HCT116 (cell line): Measurements from ENCODE around the gene PHKG2. TPM values are rescaled to one million over a fixed set of nuclear protein-coding genes. Genes with fewer than 3 reads are reported as not detected.

Experiments used
- ATAC-seq: fragments of 200-7000 bp; cut with Tn5 transposase; 2 replicates; pipeline ENCODE4 v1.9.1; 2020; ENCODE audit warnings: mild to moderate bottlenecking, moderate library complexity
- Bru-seq: library from RNA; stranded (reverse); fragments of 400-500 nt; gene quantifications from one replicate; lab custom pipeline; 2021; lab: Mats Ljungman, UMichigan
- BruChase-seq, 2 experiments: library from RNA; stranded (reverse); fragments of 400-500 nt; gene quantifications; one replicate each; lab custom pipeline; 2021; lab: Mats Ljungman, UMichigan
- BruUV-seq: library from RNA; stranded (reverse); fragments of 400-500 nt; replicated peaks from 2 replicates; lab custom pipeline; 2021; lab: Mats Ljungman, UMichigan
- CTCF ChIA-PET: fragments of 300-600 bp; sonication (Branson Sonifier 250); formaldehyde crosslinking; loops from one replicate; lab custom pipeline; 2021; ENCODE audit warnings: antibody characterized with exemption; lab: Charles Lee
- POLR2A ChIA-PET: fragments of 300-600, 350-600 bp; sonication (Branson Sonifier 250); formaldehyde crosslinking; loops from one replicate; lab custom pipeline; 2021; ENCODE audit warnings: antibody characterized with exemption; lab: Charles Lee
- RAD21 ChIA-PET, 2 experiments: fragments of 300-600 bp; sonication (Branson Sonifier 250); formaldehyde crosslinking; loops; one replicate each; lab custom pipeline; 2023; ENCODE audit warnings: low total read pairs in 2 of 2; ENCODE audit not compliant: uncharacterized antibody in 2 of 2, unreplicated experiment in 2 of 2, low non-redundant PET in 1 of 2; lab: Charles Lee
- DNase-seq: peaks from one replicate; pipeline ENCODE4 v3.0.0-alpha.2; 2010; ENCODE audit warnings: low read depth, low spot score
- H2AFZ ChIP-seq: fragments of 200-600 bp; shearing (Covaris generic), sonication (generic); 2 replicates; pipeline ENCODE4 v1.6.1; 2017; ENCODE audit warnings: low read depth, mixed run types, mixed read lengths, antibody characterized with exemption, low read length; ENCODE audit not compliant: poor library complexity, severe bottlenecking
- H3K27ac ChIP-seq: 2 replicates; pipeline ENCODE4 v1.5.1; 2012; ENCODE audit warnings: low read depth, low read length
- H3K27me3 ChIP-seq: fragments of 200-600 bp; sonication (generic); 2 replicates; pipeline ENCODE4 v1.6.1; 2016; ENCODE audit warnings: mixed run types, low read length, mixed read lengths; ENCODE audit not compliant: insufficient read depth
- H3K36me3 ChIP-seq, 2 experiments: fragments of 200-500 bp in 1 of 2; fragments of 200-600 bp in 1 of 2; sonication (Bioruptor generic) in 1 of 2; sonication (generic) in 1 of 2; 2 replicates each; pipeline versions ENCODE4 v1.5.1 to v1.6.1; 2014 to 2016; ENCODE audit warnings: low read length in 2 of 2, inconsistent platforms in 1 of 2, mixed read lengths in 1 of 2, mixed run types in 1 of 2; ENCODE audit not compliant: insufficient read depth in 2 of 2, control insufficient read depth in 1 of 2
- H3K4me1 ChIP-seq, 2 experiments: fragments of 200-600 bp in 1 of 2; sonication (generic) in 1 of 2; 2 replicates each; pipeline versions ENCODE4 v1.5.1 to v1.6.1; 2012 to 2017; ENCODE audit warnings: low read length in 2 of 2, inconsistent platforms in 1 of 2, mild to moderate bottlenecking in 1 of 2, mixed read lengths in 1 of 2, mixed run types in 1 of 2, moderate library complexity in 1 of 2; ENCODE audit not compliant: insufficient read depth in 2 of 2, control insufficient read depth in 1 of 2
- H3K4me2 ChIP-seq: fragments of 200-600 bp; sonication (generic); 2 replicates; pipeline ENCODE4 v1.6.1; 2017; ENCODE audit warnings: mixed run types, low read length, mixed read lengths
- H3K4me3 ChIP-seq, 2 experiments: fragments of 200-600 bp in 1 of 2; sonication (generic) in 1 of 2; replicated peaks in 1 of 2; 2 replicates each; pipeline ENCODE4 v1.5.1; 2011 to 2016; ENCODE audit warnings: low read length in 2 of 2, control low read depth in 1 of 2, low read depth in 1 of 2, mild to moderate bottlenecking in 1 of 2, mixed read lengths in 1 of 2, mixed run types in 1 of 2
- H3K79me2 ChIP-seq: fragments of 200-600 bp; sonication (generic); 2 replicates; pipeline ENCODE4 v1.6.1; 2017; ENCODE audit warnings: mild to moderate bottlenecking, mixed run types, low read length, moderate library complexity, mixed read lengths; ENCODE audit not compliant: insufficient read depth
- H3K9ac ChIP-seq: fragments of 200-600 bp; sonication (generic); 2 replicates; pipeline ENCODE4 v1.6.1; 2016; ENCODE audit warnings: low read length, mixed read lengths
- H3K9me2 ChIP-seq: fragments of 200-600 bp; sonication (generic), shearing (Covaris generic); 2 replicates; pipeline ENCODE4 v1.6.1; 2017; ENCODE audit warnings: mixed run types, mild to moderate bottlenecking, moderate library complexity; ENCODE audit not compliant: insufficient read depth
- H3K9me3 ChIP-seq, 2 experiments: fragments of 200-500 bp in 1 of 2; fragments of 200-600 bp in 1 of 2; sonication (Bioruptor generic) in 1 of 2; sonication (generic) in 1 of 2; 2 replicates each; pipeline ENCODE4 v1.6.1; 2014 to 2017; ENCODE audit warnings: low read length in 2 of 2, mixed read lengths in 2 of 2, inconsistent platforms in 1 of 2, low read depth in 1 of 2, mild to moderate bottlenecking in 1 of 2, mixed run types in 1 of 2, moderate library complexity in 1 of 2; ENCODE audit not compliant: control insufficient read depth in 1 of 2, insufficient read depth in 1 of 2
- H4K20me1 ChIP-seq: fragments of 200-600 bp; sonication (generic), shearing (Covaris generic); 2 replicates; pipeline ENCODE4 v1.6.1; 2017; ENCODE audit warnings: mixed run types, mild to moderate bottlenecking, moderate library complexity; ENCODE audit not compliant: insufficient read depth
- CBX3 ChIP-seq: IDR thresholded peaks from 2 replicates; pipeline ENCODE4 v1.6.1; 2012; ENCODE audit warnings: low read depth
- CEBPB ChIP-seq: IDR thresholded peaks from 2 replicates; pipeline ENCODE4 v1.6.1; 2012; ENCODE audit warnings: low read depth
- ELF1 ChIP-seq: IDR thresholded peaks from 2 replicates; pipeline ENCODE4 v1.6.1; 2012; ENCODE audit warnings: low read depth, borderline replicate concordance
- EZH2 ChIP-seq: fragments of 200-600 bp; sonication (generic); IDR thresholded peaks from 2 replicates; pipeline ENCODE4 v1.6.1; 2017; ENCODE audit warnings: antibody characterized with exemption, mixed run types
- EZH2phosphoT487 ChIP-seq: fragments of 200-600 bp; IDR thresholded peaks from 2 replicates; pipeline ENCODE4 v1.6.1; 2018; ENCODE audit warnings: antibody characterized with exemption, borderline replicate concordance
- FOSL1 ChIP-seq: IDR thresholded peaks from 2 replicates; pipeline ENCODE4 v1.6.1; 2012; ENCODE audit warnings: low read depth
- JUND ChIP-seq: IDR thresholded peaks from 2 replicates; pipeline ENCODE4 v1.6.1; 2012
- POLR2A ChIP-seq: IDR thresholded peaks from 2 replicates; pipeline ENCODE4 v1.7.0; 2011; ENCODE audit warnings: borderline replicate concordance; ENCODE audit not compliant: insufficient read depth, insufficient read length; ENCODE audit errors: extremely low read depth
- RAD21 ChIP-seq: IDR thresholded peaks from 2 replicates; pipeline ENCODE4 v1.6.1; 2012; ENCODE audit warnings: low read depth, mild to moderate bottlenecking
- SIN3A ChIP-seq: IDR thresholded peaks from 2 replicates; pipeline ENCODE4 v1.6.1; 2012; ENCODE audit warnings: low read depth
- SRF ChIP-seq: IDR thresholded peaks from 2 replicates; pipeline ENCODE4 v1.6.1; 2012; ENCODE audit warnings: low read depth
- TCF7L2 ChIP-seq: IDR thresholded peaks from 2 replicates; pipeline ENCODE4 v1.7.0; 2011; ENCODE audit warnings: borderline replicate concordance, inconsistent platforms; ENCODE audit not compliant: insufficient read depth, insufficient read length; ENCODE audit errors: extremely low read depth
- YY1 ChIP-seq: IDR thresholded peaks from 2 replicates; pipeline ENCODE4 v1.6.1; 2011; ENCODE audit warnings: low read length, low read depth, moderate library complexity, mild to moderate bottlenecking; ENCODE audit not compliant: insufficient replicate concordance; ENCODE audit errors: extremely low read depth
- ZFX ChIP-seq: fragments of 450-650 bp; IDR thresholded peaks from 2 replicates; pipeline ENCODE4 v1.6.1; 2017
- ZNF274 ChIP-seq: fragments of 200-500 bp; sonication (Bioruptor generic); IDR thresholded peaks from 2 replicates; pipeline ENCODE4 v1.6.1; 2014; ENCODE audit warnings: mild to moderate bottlenecking, low read depth, low read length, inconsistent platforms
- intact Hi-C: fragments of 100-400 bp; cut with micrococcal nuclease; formaldehyde crosslinking; loops from 2 replicates; pipeline ENCODE4 v1.10.0; 2022
- long read RNA-seq: library from polyadenylated mRNA; unstranded; transcript quantifications from one replicate; pipeline ENCODE4 v2.0.0, GENCODE V29; 2021; ENCODE audit not compliant: unreplicated experiment
- polyA plus RNA-seq: library from polyadenylated mRNA; unstranded; fragments of >200 nt; gene quantifications from 2 replicates; pipeline ENCODE4 v1.2.1, GENCODE V29; 2012; ENCODE audit warnings: missing spikeins
- total RNA-seq: library from RNA; stranded (reverse); gene quantifications from one replicate; pipeline ENCODE4 v1.2.1, GENCODE V29; 2021; ENCODE audit not compliant: unreplicated experiment
- TF ChIP-seq, protein P1 (sequence below): IDR thresholded peaks from 2 replicates; pipeline ENCODE4 v1.6.1; 2012
- TF ChIP-seq, protein P2 (sequence below): IDR thresholded peaks from 2 replicates; pipeline ENCODE4 v1.6.1; 2012; ENCODE audit warnings: low read depth
- TF ChIP-seq, protein P3 (sequence below), 3 experiments: fragments of 200-600 bp in 1 of 3; sonication (generic) in 1 of 3; IDR thresholded peaks in 2 of 3; conservative IDR thresholded peaks in 1 of 3; 2 replicates each; pipeline ENCODE4 v1.5.1; 2012 to 2017; ENCODE audit warnings: low read depth in 2 of 3, low read length in 2 of 3, antibody characterized with exemption in 1 of 3, borderline replicate concordance in 1 of 3, control low read depth in 1 of 3, mild to moderate bottlenecking in 1 of 3, mixed read lengths in 1 of 3, mixed run types in 1 of 3, moderate library complexity in 1 of 3; ENCODE audit not compliant: insufficient read depth in 1 of 3

The PHKG2 gene, protein sequence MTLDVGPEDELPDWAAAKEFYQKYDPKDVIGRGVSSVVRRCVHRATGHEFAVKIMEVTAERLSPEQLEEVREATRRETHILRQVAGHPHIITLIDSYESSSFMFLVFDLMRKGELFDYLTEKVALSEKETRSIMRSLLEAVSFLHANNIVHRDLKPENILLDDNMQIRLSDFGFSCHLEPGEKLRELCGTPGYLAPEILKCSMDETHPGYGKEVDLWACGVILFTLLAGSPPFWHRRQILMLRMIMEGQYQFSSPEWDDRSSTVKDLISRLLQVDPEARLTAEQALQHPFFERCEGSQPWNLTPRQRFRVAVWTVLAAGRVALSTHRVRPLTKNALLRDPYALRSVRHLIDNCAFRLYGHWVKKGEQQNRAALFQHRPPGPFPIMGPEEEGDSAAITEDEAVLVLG
- total RNA-seq (32.6 TPM), Bru-seq, nascent RNA (percentile 67 among the genes with signal in this experiment), BruChase-seq, experiment 1, labeled RNA remaining after a 6-hour chase (percentile 84 among the genes with signal in this experiment), BruChase-seq, experiment 2, labeled RNA remaining after a 2-hour chase (percentile 81 among the genes with signal in this experiment)
- polyA plus RNA-seq = 26.1 and 28.6 TPM in 2 replicates
- long read RNA-seq, full-length matches to known transcripts = 19 of 41 reads
- long read RNA-seq, partial matches to known transcripts = 6 of 41 reads
- long read RNA-seq, other reads (novel, unspliced or antisense) = 16 of 41 reads

DNA sequence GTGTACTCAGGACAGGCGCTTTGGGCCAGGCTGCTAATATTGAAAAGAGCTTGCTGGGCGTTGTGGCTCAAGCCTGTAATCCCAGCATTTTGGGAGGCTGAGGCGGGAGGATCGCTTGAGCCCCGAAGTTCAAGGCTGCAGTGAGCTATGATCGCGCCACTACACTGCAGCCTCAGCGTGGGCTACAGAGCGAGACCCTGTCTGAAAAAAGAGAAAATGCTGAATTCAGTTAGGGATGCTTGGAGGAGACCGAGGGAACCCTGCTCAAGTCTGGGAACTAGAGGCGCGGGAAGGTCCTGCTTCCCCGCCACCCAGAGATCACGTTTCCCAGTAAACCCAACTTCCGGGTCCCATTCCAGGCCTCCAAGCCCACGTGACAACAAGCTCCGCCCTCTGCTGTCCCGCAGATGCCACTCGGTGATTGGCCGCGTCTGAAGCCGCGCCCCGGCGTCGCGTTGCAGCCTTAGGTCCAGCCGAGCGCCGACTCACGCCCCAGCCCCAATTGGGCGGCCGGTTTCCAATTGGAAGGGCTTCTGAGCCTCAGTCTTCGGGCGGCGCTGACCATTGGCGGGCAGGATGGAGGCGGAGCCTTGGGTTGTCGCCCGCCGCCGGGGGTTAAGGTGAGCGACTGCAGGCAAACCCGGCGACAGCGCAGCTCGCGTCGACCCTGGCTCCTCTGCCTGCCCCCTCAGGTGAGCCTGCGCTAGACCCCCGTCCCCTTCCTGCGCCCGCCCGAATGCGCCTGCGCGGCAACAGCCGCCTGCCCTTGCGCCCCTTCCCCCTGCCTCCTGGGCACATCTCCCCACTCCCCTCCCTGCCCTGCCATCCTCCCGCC, at the start of gene PHKG2:
Gene PHKG2, plus strand, starts transcription at position 627 of the 835 bp plus-strand sequence. CDS start 396 bp downstream, outside the sequence.
- peak within 1 kb of the TSS; percentile 88 for H3K4me2 ChIP-seq
- RAD21 ChIA-PET = no interaction called here
- H3K9me2 ChIP-seq = no peaks in the 10 kb centered on the region
- no peaks in the 10 kb centered on the region for H3K27me3 ChIP-seq
- CTCF ChIA-PET = interaction anchor here (0.6 to 1.4 kb wide), 5 partner anchors 31 to 679 kb away, joined by 3 to 5 read pairs (median 3); partner anchors contain the start of gene DCTPP1
- H3K79me2 ChIP-seq = peaks cover 19% of the 10 kb centered on the region
- POLR2A ChIA-PET = interaction anchor here (0.6 to 1.5 kb wide), 6 partner anchors 8 to 1885 kb away, joined by 3 to 7 read pairs (median 6); no protein-coding TSS in a partner anchor
- H3K27ac ChIP-seq = peak within 1 kb of the TSS; percentile 69
- peak within 1 kb of the TSS; percentile 69 to 75 for H3K4me3 ChIP-seq
- DNase-seq (peak; percentile 97), ATAC-seq (peak; percentile 97)
- H2AFZ ChIP-seq = no peak within 1 kb of the TSS
- peaks cover 13 to 25% of the 10 kb centered on the region in 2 experiments; a peak in 3 of 4 replicates for H3K36me3 ChIP-seq
- H4K20me1 ChIP-seq = no peaks in the 10 kb centered on the region
- H3K4me1 ChIP-seq = peaks cover 8 to 15% of the 10 kb centered on the region in 2 experiments; a peak in 3 of 4 replicates
- BruUV-seq = no TSS peak
- intact Hi-C loops = no loop called here
- peak within 1 kb of the TSS; percentile 83 for H3K9ac ChIP-seq
- no peaks in the 10 kb centered on the region for H3K9me3 ChIP-seq
- TF ChIP-seq FOSL1 (no peak), ZNF274 (no peak), SRF (0 out of 2 replicates have a peak, but pooled peaks have one; percentile 59), JUND (no peak), POLR2A (peak; percentile 67), EZH2 (no peak), CEBPB (no peak), RAD21 (no peak), EZH2phosphoT487 (no peak), SIN3A (peak; percentile 83), ZFX (no peak), ELF1 (peak; percentile 95; the same call in 1 of the 2 replicates), CBX3 (no peak), TCF7L2 (peak; percentile 54), YY1 (no peak)
- TF ChIP-seq, protein P1, sequence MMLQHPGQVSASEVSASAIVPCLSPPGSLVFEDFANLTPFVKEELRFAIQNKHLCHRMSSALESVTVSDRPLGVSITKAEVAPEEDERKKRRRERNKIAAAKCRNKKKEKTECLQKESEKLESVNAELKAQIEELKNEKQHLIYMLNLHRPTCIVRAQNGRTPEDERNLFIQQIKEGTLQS = no peak
- TF ChIP-seq, protein P2, sequence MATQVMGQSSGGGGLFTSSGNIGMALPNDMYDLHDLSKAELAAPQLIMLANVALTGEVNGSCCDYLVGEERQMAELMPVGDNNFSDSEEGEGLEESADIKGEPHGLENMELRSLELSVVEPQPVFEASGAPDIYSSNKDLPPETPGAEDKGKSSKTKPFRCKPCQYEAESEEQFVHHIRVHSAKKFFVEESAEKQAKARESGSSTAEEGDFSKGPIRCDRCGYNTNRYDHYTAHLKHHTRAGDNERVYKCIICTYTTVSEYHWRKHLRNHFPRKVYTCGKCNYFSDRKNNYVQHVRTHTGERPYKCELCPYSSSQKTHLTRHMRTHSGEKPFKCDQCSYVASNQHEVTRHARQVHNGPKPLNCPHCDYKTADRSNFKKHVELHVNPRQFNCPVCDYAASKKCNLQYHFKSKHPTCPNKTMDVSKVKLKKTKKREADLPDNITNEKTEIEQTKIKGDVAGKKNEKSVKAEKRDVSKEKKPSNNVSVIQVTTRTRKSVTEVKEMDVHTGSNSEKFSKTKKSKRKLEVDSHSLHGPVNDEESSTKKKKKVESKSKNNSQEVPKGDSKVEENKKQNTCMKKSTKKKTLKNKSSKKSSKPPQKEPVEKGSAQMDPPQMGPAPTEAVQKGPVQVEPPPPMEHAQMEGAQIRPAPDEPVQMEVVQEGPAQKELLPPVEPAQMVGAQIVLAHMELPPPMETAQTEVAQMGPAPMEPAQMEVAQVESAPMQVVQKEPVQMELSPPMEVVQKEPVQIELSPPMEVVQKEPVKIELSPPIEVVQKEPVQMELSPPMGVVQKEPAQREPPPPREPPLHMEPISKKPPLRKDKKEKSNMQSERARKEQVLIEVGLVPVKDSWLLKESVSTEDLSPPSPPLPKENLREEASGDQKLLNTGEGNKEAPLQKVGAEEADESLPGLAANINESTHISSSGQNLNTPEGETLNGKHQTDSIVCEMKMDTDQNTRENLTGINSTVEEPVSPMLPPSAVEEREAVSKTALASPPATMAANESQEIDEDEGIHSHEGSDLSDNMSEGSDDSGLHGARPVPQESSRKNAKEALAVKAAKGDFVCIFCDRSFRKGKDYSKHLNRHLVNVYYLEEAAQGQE = no peak
- TF ChIP-seq, protein P3, sequence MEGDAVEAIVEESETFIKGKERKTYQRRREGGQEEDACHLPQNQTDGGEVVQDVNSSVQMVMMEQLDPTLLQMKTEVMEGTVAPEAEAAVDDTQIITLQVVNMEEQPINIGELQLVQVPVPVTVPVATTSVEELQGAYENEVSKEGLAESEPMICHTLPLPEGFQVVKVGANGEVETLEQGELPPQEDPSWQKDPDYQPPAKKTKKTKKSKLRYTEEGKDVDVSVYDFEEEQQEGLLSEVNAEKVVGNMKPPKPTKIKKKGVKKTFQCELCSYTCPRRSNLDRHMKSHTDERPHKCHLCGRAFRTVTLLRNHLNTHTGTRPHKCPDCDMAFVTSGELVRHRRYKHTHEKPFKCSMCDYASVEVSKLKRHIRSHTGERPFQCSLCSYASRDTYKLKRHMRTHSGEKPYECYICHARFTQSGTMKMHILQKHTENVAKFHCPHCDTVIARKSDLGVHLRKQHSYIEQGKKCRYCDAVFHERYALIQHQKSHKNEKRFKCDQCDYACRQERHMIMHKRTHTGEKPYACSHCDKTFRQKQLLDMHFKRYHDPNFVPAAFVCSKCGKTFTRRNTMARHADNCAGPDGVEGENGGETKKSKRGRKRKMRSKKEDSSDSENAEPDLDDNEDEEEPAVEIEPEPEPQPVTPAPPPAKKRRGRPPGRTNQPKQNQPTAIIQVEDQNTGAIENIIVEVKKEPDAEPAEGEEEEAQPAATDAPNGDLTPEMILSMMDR (IDR thresholded peaks at IDR 0.05 in 2 of 3, conservative IDR thresholded peaks at IDR 0.05 in 1 of 3; ENCODE audit: borderline replicate concordance in 1 of 3, insufficient read depth in 1 of 3, low read depth in 2 of 3, low read length in 2 of 3) = no peak
